Measurements from ENCODE around the gene C1QTNF4.
"Not testable (repeated sequence)": the region's sequence is repeated elsewhere in the genome, so short reads cannot be mapped to it uniquely, and the experiment has no call there.

Gene C1QTNF4

DNA sequence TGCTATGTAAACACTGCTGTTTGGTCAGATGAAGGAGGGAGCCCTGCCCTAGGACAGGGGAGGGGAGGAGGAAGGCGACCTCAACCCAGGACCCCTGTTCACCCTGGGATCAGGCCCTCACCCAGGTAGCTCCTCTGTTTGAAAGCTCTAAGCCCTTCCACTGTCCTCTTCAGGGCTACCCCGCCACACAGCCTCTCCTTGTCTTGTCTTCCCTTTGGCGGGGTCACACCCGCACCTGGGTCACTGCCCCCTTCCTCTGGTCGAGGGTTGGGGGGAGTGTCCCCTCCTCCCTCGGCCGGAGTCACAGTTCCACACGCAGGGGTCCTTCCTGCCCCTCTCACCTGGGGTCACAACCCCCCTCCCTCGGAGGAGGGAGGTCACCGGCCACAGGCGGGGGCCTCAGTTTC is 29.3 kb downstream of the C1QTNF4 start:
- DNase-seq, result no peak

DNA sequence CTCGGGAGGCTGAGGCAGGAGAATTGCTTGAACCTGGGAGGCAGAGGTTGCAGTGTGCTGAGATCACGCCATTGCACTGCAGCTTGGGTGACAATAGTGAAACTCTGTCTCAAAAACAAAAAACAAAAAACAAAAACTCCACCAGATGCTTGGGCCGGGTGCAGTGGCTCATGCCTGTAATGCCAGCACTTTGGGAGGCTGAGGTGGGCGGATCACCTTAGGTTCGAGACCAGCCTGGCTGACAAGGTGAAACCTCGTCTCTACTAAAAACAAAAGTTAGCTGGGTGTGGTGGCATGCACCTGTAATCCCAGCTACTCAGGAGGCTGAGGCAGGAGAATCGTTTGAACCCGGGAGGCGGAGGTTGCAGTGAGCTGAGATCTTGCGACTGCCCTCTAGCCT is 29.8 kb downstream of the C1QTNF4 start:
- DNase-seq, result not testable (repeated sequence)

DNA sequence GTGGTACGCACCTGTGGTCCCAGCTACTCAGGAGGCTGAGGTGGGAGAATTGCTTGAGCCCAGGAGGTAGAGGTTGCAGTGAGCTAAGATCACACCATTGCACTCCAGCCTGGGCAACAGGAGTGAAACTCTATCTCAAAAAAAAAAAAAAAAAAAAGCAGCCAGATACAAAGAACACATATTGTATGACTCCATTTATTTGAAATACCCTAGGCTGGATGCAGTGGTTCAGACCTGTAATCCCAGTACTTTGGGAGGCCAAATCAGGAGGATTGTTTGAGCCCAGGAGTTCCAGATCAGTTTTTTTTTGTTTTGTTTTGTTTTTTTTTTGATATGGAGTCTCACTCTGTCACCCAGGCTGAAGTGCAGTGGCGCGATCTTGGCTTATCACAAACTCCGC is 31.8 kb downstream of the C1QTNF4 start:
- not testable (repeated sequence) for DNase-seq

DNA sequence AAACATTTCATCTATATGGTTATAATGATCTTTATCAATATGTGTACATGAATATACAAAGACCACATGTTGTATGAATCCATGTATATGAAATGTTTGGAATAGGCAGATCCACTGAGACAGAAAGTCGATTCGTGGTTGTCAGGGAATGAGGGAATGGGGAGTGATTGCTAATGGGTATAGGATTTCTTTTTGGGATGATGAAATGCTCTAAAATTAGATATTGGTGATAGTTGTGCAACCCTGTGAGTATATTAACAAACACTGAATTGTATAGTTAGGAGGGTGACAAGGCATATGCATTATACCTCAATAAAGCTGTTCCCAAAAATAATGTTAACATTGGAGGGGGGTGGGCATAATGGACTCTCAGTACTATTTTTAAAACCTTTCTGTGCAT is 33.8 kb downstream of the C1QTNF4 start:
- DNase-seq, result no peak

DNA sequence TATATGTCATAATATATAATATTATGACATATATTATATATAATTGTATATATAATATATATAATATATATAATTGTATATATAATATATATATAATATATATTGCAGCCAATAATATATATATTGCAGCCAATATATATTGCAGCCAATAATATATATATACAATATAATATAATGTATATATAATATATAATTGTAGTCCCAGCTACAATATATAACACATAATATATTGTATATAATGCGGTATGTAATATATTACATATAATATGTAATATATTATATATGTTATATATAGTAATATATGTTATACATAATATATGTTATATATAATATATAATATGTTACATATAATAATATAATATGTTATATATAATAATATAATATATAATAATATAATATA is 35.5 kb downstream of the C1QTNF4 start:
- DNase-seq, result no peak

DNA sequence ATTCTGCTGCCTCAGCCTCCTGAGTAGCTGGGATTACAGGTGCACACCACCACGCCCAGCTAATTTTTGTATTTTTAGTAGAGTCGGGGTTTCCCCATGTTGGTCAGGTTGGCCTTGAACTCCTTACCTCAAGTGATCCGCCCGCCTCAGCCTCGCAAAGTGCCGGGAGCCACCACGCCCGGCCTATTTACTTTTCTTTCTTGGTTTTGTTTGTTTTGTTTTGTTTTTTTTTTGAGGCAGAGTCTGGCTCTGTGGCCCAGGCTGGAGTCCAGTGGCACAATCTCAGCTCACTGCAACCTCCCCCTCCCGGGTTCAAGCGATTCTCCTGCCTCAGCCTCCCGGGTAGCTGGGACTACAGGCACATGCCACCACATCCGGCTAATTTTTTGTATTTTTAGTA is 37.2 kb downstream of the C1QTNF4 start:
- not testable (repeated sequence) for DNase-seq

DNA sequence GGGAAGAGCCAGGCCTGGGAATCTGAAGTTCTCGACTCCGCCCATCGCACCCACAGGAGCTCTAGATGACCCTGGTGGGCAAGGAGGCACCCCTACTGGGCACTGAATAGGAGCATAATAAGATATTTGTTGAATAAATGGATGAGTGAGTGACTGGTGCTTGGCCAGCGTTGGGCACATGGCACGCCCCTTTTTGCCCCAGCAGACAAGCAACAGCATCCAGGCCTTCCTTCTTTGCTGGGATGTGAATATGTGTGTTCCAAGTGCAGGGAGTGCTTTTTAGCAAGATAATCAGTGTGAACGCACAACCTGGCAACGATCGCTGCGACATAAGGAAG is 40.8 kb downstream of the C1QTNF4 start:
- no peak for DNase-seq

DNA sequence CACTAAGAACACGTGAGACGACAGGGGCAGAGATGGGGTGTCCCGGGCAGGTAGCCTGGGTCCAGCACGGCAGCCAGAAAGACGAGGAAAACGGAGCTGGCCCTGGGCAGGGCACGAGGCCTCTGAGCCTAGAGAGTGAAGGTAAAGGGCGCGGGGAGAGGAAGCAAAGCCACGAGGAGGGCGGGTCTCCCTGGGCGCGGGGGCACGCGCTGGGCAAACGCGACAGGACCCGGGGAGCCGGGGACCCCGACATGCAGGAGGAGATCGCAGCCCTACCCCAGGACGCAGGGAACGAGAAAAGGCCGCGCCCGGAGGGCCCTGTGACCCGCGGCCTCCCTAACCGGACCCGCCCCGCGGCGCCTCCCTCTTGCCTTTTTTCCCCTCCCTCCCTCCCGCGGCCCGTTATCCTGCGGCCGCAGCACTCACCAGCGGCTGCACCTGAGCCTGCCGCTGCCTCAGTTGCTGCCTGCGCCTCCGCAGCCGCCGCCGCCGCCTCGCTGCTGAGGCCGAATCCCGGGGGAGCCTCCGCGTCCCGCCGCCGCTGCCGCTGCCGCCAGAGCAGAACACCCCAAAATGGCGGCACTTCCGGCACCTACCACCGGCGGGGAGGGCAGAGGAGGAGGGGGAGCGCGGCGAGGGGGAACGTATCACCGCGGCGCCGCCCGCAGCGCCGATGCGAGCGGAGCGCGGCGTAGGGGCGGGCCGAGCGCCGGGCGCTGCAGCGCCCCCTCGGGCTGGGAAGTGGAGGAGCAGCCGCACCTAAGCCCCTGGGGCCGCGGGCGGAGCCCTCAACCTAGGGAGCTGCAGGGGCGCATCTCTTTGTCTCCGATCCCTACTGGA is 41.4 kb downstream of the C1QTNF4 start, which contains the start of gene CELF1:
TSS of gene CELF1 (minus strand) at position 567 of the 840 bp plus-strand sequence. CDS start 53,609 bp downstream, outside the sequence.
- peak; percentile 90 for DNase-seq

DNA sequence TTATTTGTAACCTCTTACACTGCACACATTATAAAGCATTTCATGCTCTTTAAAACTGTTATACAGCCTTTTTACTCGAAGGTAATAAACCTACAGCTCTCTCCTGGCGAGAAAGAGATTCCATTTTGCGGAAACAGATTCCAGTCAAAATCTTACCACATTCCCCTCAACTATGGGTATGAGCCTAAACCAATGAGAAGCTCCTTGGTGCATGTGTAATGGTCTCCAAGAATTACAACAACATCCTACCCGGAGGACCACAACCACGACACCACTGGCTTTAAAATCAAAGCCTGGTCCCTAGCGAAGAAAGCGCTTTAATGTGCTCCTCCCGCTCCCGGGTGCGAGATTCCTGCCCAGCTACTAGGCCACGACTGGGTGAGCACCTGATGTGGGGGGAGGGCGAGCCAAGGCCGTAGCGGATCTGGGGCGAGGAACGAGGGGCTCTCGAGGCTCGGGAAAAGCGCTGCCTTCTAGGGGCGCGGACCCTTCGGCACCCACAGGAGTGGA is 42.1 kb downstream of the C1QTNF4 start:
- DNase-seq, result peak; percentile 60

DNA sequence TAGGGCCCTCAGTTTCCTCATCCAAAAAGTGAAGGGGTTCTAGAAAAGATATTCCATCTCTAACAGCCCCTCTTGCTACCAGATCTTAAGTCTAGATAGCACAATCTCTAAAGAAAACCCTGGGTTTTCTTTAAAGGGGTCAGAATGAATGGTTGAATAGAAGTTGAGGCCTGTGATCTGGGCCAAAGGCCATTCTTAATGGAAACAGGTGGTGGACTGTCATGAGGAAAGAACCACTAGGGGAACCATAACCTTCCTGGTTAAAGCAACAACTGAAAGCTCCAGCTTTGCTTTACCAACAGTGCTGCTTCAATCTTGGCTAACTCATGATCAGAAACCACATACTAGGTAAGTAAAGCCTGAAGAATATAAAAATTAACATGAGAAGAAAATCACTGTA is 43.1 kb downstream of the C1QTNF4 start:
- DNase-seq, result no peak

DNA sequence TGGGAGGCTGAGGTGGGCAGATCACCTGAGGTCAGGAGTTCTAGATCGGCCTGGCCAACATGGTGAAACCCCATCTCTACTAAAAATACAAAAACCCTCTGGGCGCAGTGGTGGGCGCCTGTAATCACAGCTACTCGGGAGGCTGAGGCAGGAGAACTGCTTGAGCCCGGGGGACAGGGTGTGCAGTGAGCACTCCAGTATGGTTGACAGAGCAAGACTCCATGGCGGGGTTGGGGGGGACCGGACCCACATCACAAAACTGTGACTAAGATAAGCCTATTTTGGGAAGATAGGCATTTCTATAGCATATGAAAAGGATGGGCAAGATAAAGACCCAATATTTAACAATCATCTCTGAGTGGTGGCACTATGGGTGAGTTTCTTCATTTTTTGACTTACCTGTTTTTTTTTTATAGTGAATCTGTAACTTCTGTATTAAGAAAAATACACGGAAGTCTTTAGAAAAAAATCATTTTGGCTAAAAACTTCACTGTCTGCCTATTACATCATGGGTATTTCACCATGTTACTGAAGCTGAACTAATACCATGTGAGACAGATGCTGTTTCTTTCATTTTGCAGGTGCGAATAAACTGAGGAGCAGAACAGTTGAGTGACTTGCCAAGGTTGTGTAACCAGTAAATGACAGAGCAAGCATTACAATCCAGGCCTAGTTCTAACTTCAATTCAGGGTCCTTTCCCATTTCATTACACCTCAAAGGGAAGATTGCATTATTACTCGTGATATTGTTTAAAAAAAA is 43.7 kb downstream of the C1QTNF4 start:
- DNase-seq, result no peak

DNA sequence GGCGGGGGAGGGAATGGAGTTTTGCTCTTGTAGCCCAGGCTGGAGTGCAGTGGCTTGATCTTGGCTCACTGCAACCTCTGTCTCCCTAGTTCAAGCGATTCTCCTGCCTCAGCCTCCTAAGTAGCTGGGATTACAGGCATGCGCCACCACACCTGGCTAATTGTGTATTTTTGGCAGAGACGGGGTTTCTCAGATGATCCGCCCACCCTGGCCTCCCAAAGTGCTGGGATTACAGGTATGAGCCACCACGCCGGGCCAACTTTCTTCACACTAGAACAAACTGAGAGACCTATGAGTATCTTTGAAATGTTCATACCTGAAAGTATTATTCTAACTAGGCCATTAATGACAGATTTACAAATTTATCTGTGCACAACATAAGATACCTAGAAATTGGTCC is 47.9 kb downstream of the C1QTNF4 start:
- DNase-seq, result not testable (repeated sequence)

DNA sequence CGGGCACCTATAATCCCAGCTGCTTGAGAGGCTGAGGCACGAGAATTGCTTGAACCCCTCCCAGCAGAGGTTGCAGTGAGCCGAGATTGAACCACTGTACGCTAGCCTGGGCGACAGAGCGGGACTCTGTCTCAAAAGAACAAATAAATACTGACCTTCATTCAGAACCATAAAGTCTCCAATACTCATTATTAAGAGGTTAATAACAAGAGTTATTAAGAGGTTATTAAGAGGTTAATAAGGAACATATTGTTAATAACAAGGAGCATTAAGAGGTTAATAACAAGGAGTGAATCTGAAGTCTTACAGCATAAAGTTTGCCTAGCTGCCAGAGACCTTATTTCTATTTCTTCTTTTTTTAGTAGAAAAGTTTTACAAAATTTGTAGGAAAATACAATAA is 48.9 kb downstream of the C1QTNF4 start:
- DNase-seq, result no peak

DNA sequence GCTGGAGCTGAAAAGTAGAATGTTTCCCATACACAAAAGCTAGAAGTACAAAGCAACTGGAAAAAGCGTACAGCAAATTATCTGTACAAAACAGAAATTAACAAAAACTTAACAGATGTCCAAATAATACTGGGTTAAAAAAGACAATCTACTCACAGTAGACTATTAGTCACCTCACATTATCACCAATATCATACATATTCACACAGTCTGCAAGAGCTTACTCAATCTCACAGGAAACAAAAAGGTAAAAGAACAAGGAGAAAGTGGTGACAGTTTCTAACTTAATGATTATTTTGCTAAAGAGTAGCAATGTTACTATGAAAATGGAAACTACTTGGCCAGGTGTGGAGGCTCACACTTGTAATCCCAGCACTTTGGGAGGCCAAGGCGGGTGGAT is 53.1 kb downstream of the C1QTNF4 start:
- no peak for DNase-seq

DNA sequence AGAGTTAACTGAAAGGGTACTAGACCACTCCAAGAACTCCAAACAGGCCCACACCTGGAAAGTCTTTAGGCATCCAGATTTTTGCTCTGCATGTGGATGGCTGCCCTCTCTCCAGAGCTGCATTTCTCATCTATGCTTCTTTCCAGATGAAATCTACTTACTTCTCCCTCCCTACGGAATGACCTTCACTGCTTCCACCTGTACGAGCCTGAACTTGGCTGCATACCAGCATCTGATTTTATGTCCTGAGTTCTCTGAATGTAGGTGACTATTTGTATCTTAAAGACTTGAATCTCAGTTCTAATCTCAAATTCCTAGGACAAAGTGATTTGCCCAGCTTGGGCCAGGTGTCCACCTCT is 54.6 kb downstream of the C1QTNF4 start:
- no peak for DNase-seq

Data from NCI-H1092 treated with DMSO at 0.1 percent for 48 hours (cell line).